BJ (cell line): ENCODE results near the gene PSMC4. TPM values are rescaled to one million over a fixed set of nuclear protein-coding genes. Genes with fewer than 3 reads are reported as not detected.

ENCODE experiments used
- CTCF ChIA-PET: fragments of 350-600 bp; formaldehyde crosslinking; extraction: SDS; loops from one replicate; lab custom pipeline; 2021; ENCODE audit warnings: antibody characterized with exemption, inconsistent platforms; lab: Yijun Ruan, JAX
- POLR2A ChIA-PET: fragments of 300-600 bp; sonication (Branson Sonifier 250); formaldehyde crosslinking; extraction: SDS; loops from one replicate; lab custom pipeline; 2021; ENCODE audit warnings: antibody characterized with exemption; lab: Charles Lee
- DNase-seq: peaks from one replicate; pipeline ENCODE4 v3.0.0-alpha.2; 2011; ENCODE audit warnings: low read depth
- H3K27me3 ChIP-seq: 2 replicates; pipeline ENCODE4 v1.6.0; 2011; ENCODE audit warnings: low read length; ENCODE audit not compliant: control insufficient read depth, insufficient read depth
- H3K36me3 ChIP-seq: 2 replicates; pipeline ENCODE4 v1.5.1; 2011; ENCODE audit warnings: low read length; ENCODE audit not compliant: control insufficient read depth, insufficient read depth
- H3K4me3 ChIP-seq: 2 replicates; pipeline ENCODE4 v1.5.1; 2011; ENCODE audit warnings: low read depth, mild to moderate bottlenecking, control low read depth, low read length
- CTCF ChIP-seq: IDR thresholded peaks from 2 replicates; pipeline ENCODE4 v1.5.1; 2011; ENCODE audit warnings: low read depth, mild to moderate bottlenecking, control low read depth, inconsistent platforms, low read length, moderate library complexity; ENCODE audit not compliant: insufficient read depth
- polyA plus RNA-seq: library from polyadenylated mRNA; depleted of rRNA; stranded (reverse); fragments of >200 nt; gene quantifications from 2 replicates; pipeline ENCODE4 v1.2.3, GENCODE V29; 2011

Gene PSMC4
- polyA plus RNA-seq, 1 experiment: 105 TPM

- no peaks in the 10 kb centered on the region for H3K36me3 ChIP-seq
- no peak for TF ChIP-seq CTCF
- no peaks in the 10 kb centered on the region for H3K27me3 ChIP-seq
- DNase-seq: no peak
- no peak overlapping the region for H3K4me3 ChIP-seq
- CTCF ChIA-PET: no interaction called here
- POLR2A ChIA-PET: no interaction called here
These were observed 31.4 kb upstream of the PSMC4 start for GRCh38 chr19:39939556-39939955.

DNA sequence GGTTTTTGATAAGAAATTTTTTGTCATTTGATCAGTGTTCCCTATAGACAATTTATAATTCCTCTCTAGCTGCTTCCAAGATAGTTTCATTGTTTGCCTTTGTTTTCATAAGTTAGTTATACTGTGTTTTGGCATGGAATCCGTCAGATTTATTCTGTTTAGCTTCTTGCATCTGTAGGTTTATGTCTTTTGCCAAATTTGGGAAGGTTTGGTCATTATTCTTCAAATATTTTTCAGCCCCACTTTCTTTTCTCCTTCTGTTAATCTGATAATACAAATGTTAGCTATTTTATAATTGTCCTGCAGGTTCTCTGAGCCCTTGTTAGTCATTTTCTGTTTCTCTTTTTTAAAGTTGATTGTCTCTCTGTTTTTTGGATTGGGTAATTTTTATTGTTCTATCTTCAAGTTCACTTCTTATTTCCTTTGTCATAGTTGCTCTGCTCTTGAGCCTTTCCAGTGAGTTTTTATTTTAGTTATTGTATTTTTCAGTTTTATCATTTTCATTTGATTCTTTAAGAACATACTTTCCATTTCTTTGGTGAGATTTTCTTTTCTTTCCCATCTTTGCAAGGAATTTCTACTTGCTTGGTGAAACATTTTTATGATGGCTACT, 30.6 kb upstream of the PSMC4 start:
- no peaks in the 10 kb centered on the region for H3K36me3 ChIP-seq
- no peak for DNase-seq
- no peaks in the 10 kb centered on the region for H3K27me3 ChIP-seq
- H3K4me3 ChIP-seq: no peak overlapping the region
- ChIA-PET POLR2A (no interaction called here), CTCF (no interaction called here)
- TF ChIP-seq CTCF: no peak

- Histone ChIP-seq H3K4me3 (no peak overlapping the region), H3K27me3 (no peaks in the 10 kb centered on the region), H3K36me3 (no peaks in the 10 kb centered on the region)
- no peak for DNase-seq
- ChIA-PET CTCF (interaction anchor here (1.5 kb wide), 1 partner anchor 10 kb away, joined by 4 read pairs; no protein-coding TSS in a partner anchor), POLR2A (no interaction called here)
- no peak for TF ChIP-seq CTCF
These were observed 29.8 kb upstream of the PSMC4 start for GRCh38 chr19:39941151-39941550.

GRCh38 chr19:39941615-39942365, 29.2 kb upstream of the PSMC4 start:
- Histone ChIP-seq H3K27me3 (no peaks in the 10 kb centered on the region), H3K4me3 (no peak overlapping the region), H3K36me3 (no peaks in the 10 kb centered on the region)
- CTCF ChIA-PET: interaction anchor here (1.5 kb wide), 1 partner anchor 10 kb away, joined by 4 read pairs; no protein-coding TSS in a partner anchor
- TF ChIP-seq CTCF: no peak
- no peak for DNase-seq
- POLR2A ChIA-PET: no interaction called here

DNA sequence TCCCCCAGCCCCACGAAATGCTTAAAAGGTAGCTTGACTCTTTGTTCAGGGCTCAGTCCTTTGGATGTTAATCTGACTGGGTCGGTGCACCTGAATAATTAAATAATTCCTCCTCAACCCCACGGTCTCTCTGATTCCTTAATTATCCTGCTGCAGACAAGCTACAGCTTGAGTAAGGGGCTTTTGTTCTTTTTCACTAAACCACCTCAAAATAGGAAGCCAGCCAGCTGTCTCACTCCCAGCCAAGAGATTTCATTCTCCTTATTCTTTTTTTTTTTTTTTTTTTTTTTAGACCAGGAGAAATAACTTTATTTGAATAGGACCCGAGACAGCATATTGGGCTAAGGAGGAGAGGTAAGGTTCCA, 28.6 kb upstream of the PSMC4 start:
- Histone ChIP-seq H3K27me3 (no peaks in the 10 kb centered on the region), H3K36me3 (no peaks in the 10 kb centered on the region), H3K4me3 (no peak overlapping the region)
- no peak for TF ChIP-seq CTCF
- CTCF ChIA-PET: interaction anchor here (1.5 kb wide), 1 partner anchor 9 kb away, joined by 4 read pairs; no protein-coding TSS in a partner anchor
- POLR2A ChIA-PET: no interaction called here
- no peak for DNase-seq
